NK-92 (cell line): ENCODE data around the gene TMEM63C.
"Not testable (repeated sequence)": the region's sequence is repeated elsewhere in the genome, so short reads cannot be mapped to it uniquely, and the experiment has no call there.

Experiments used
- DNase-seq: peaks from one replicate; lab custom pipeline; 2025; ENCODE audit not compliant: unreplicated experiment; lab: John Stamatoyannopoulos, UW

The TMEM63C gene

GRCh38 chr14:77273796-77274195 is 92.2 kb downstream of the TMEM63C start:
- DNase-seq = no peak

- no peak for DNase-seq
Observed at GRCh38 chr14:77275041-77275580, 93.5 kb downstream of the TMEM63C start.

- DNase-seq = no peak
Observed at GRCh38 chr14:77275601-77276017, 94.0 kb downstream of the TMEM63C start.

GRCh38 chr14:77276295-77276935 is 94.8 kb downstream of the TMEM63C start:
- DNase-seq = no peak

- no peak for DNase-seq
Observed at GRCh38 chr14:77276959-77277358, 95.4 kb downstream of the TMEM63C start.

- DNase-seq = no peak
Observed at GRCh38 chr14:77278461-77279230, 97.0 kb downstream of the TMEM63C start.

- DNase-seq = no peak
Observed at GRCh38 chr14:77279719-77280118, 98.1 kb downstream of the TMEM63C start.

GRCh38 chr14:77280921-77281320 is 99.3 kb downstream of the TMEM63C start:
- not testable (repeated sequence) for DNase-seq

- no peak for DNase-seq
Observed at GRCh38 chr14:77281852-77282410, 100.3 kb downstream of the TMEM63C start.

- DNase-seq = no peak
Observed at GRCh38 chr14:77284066-77284465, 102.5 kb downstream of the TMEM63C start.

- DNase-seq = no peak
Observed at GRCh38 chr14:77284466-77284865, 102.9 kb downstream of the TMEM63C start.

- DNase-seq = no peak
Observed at GRCh38 chr14:77286576-77286975, 105.0 kb downstream of the TMEM63C start.

- no peak for DNase-seq
Observed at GRCh38 chr14:77290705-77291104, 109.1 kb downstream of the TMEM63C start.

GRCh38 chr14:77296155-77296554 is 114.6 kb downstream of the TMEM63C start:
- DNase-seq = no peak

GRCh38 chr14:77296906-77297305 is 115.3 kb downstream of the TMEM63C start:
- DNase-seq = no peak

GRCh38 chr14:77299771-77300170 is 118.2 kb downstream of the TMEM63C start:
- no peak for DNase-seq

GRCh38 chr14:77301103-77301502 is 119.5 kb downstream of the TMEM63C start:
- no peak for DNase-seq

GRCh38 chr14:77302926-77303325 is 121.3 kb downstream of the TMEM63C start:
- DNase-seq = no peak

- no peak for DNase-seq
Observed at GRCh38 chr14:77303417-77304156, 122.0 kb downstream of the TMEM63C start.

- no peak for DNase-seq
Observed at GRCh38 chr14:77305696-77306095, 124.1 kb downstream of the TMEM63C start.

GRCh38 chr14:77306416-77306815 is 124.8 kb downstream of the TMEM63C start:
- DNase-seq = no peak
